BLaER1 (cell line): Measurements from ENCODE around the gene NMRK1.

ENCODE experiments used
- H3K27ac ChIP-seq: shearing (Covaris generic); formaldehyde crosslinking; 2 replicates; pipeline ENCODE4 v1.8.1; 2022
- H3K27me3 ChIP-seq: shearing (Covaris generic); formaldehyde crosslinking; 2 replicates; pipeline ENCODE4 v1.8.1; 2022
- H3K36me3 ChIP-seq: shearing (Covaris generic); formaldehyde crosslinking; 2 replicates; pipeline ENCODE4 v1.8.1; 2022
- H3K4me1 ChIP-seq: shearing (Covaris generic); formaldehyde crosslinking; 2 replicates; pipeline ENCODE4 v1.8.1; 2022
- H3K4me2 ChIP-seq: shearing (Covaris generic); formaldehyde crosslinking; 2 replicates; pipeline ENCODE4 v1.8.1; 2022
- H3K4me3 ChIP-seq: shearing (Covaris generic); formaldehyde crosslinking; 2 replicates; pipeline ENCODE4 v1.8.1; 2022
- H3K9ac ChIP-seq: shearing (Covaris generic); formaldehyde crosslinking; 2 replicates; pipeline ENCODE4 v1.8.1; 2022
- H3K9me3 ChIP-seq: shearing (Covaris generic); formaldehyde crosslinking; 2 replicates; pipeline ENCODE4 v1.8.1; 2022
- H4K20me1 ChIP-seq: shearing (Covaris generic); formaldehyde crosslinking; 2 replicates; pipeline ENCODE4 v1.8.1; 2022
- Cebpa-rat ChIP-seq: shearing (Covaris generic); IDR thresholded peaks from 2 replicates; pipeline ENCODE4 v1.8.1; 2022

NMRK1 gene

DNA sequence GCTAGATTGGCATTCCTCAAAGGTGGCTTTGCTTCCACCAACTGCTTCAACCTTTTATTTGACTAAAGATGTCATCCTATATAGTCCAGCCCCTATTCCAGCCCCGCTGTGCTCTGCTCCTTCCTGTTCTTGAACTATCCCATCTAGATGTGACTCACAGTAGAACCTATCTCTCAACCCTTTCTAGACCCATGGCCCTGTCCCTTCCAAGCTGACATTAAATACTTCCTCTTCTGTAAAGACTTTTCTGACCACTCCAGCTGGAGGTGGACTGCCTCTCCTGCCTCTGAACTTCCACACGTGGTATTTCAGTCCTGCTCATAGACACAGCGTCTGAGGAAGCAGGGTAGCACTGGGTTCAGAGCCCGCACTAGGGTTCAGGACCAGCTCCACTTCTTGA is 32.7 kb upstream of the NMRK1 start:
- Histone ChIP-seq H3K9me3 (peaks cover 15% of the 10 kb centered on the region), H3K36me3 (peaks cover 43% of the 10 kb centered on the region)

DNA sequence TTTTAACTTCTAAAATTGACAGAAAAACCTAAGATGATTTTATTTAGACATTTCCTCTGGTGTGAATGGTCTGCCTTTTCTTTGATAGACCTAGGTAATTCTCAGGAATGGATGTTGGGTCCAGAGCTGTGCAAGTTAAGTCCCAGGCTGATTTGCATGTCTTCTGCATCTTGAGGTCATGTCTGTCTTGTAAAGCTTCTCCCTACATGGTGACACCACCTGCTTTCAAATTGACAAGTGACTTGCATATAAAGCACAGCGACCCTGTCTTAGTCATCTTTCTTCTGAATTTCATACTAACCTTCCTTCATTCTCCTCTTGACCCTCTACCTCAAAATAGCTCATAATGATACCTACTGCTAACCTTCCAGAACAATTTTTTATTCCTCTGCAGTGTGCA is 29.6 kb upstream of the NMRK1 start:
- H3K4me3 ChIP-seq = no peak overlapping the region
- H3K9ac ChIP-seq = no peak overlapping the region

More for the DNA sequence above, 32.7 kb upstream of the NMRK1 start:
- H3K27ac ChIP-seq = no peak overlapping the region
- no peaks in the 10 kb centered on the region for H3K27me3 ChIP-seq
- H4K20me1 ChIP-seq = peaks cover 4% of the 10 kb centered on the region; the same call in 1 of the 2 replicates
- no peaks in the 10 kb centered on the region for H3K4me1 ChIP-seq
- H3K4me3 ChIP-seq = no peak overlapping the region
- no peak for TF ChIP-seq Cebpa-rat
- no peak overlapping the region for H3K9ac ChIP-seq
- no peak overlapping the region for H3K4me2 ChIP-seq

DNA sequence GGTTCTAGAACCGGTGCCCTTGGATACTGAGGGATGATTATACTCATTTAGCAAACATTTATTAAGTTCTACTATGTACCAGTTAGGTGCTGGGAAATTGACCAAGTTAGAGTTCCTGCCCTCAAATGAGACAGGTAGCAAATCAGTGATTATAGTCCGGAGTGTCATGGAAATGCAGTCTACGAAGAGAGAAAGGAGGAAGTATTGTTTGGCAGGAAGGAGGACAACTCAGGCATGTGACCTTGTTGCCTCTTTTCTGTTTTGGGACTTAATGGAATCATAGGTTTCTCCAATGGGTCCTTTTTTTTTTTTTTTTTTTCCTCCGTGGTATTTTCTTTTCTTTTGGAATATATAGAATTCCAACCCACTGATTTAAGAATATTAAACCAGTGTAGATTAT is 28.4 kb upstream of the NMRK1 start:
- no peak overlapping the region for H3K27ac ChIP-seq
- H3K4me1 ChIP-seq = no peaks in the 10 kb centered on the region
- no peak for TF ChIP-seq Cebpa-rat
- peaks cover 14% of the 10 kb centered on the region for H4K20me1 ChIP-seq
- H3K27me3 ChIP-seq = no peaks in the 10 kb centered on the region
- peaks cover 35% of the 10 kb centered on the region for H3K36me3 ChIP-seq
- no peak overlapping the region for H3K9ac ChIP-seq
- H3K9me3 ChIP-seq = peaks cover 15% of the 10 kb centered on the region
- H3K4me2 ChIP-seq = no peak overlapping the region
- no peak overlapping the region for H3K4me3 ChIP-seq

More for the DNA sequence above, 29.6 kb upstream of the NMRK1 start:
- Histone ChIP-seq H3K4me1 (no peaks in the 10 kb centered on the region), H3K9me3 (peaks cover 15% of the 10 kb centered on the region), H3K27me3 (no peaks in the 10 kb centered on the region), H4K20me1 (peaks cover 14% of the 10 kb centered on the region), H3K4me2 (no peak overlapping the region), H3K36me3 (peaks cover 43% of the 10 kb centered on the region), H3K27ac (no peak overlapping the region)
- no peak for TF ChIP-seq Cebpa-rat

DNA sequence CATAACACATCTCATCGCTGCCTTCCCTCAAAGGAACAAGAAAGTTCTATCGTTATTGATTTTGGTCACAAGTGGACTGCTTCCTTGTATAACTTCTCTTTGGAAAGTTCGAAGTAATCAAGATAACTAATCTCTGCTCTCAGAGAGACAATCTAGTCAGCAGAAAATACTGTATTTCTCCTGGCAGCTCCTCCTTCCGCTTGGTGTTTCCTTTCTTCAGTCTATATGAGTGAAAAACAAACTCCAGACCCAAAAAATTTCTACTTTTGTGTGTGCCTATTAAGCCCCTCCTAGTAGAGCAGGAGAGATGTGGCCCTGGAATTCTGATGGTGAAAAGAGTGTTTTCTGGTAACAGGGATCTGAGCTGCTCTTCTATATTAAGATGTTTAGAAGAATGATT is 24.8 kb upstream of the NMRK1 start:
- Histone ChIP-seq H4K20me1 (peaks cover 24% of the 10 kb centered on the region), H3K27ac (no peak overlapping the region), H3K36me3 (peaks cover 4% of the 10 kb centered on the region), H3K4me1 (no peaks in the 10 kb centered on the region), H3K4me3 (no peak overlapping the region), H3K4me2 (no peak overlapping the region), H3K9ac (no peak overlapping the region), H3K9me3 (no peaks in the 10 kb centered on the region), H3K27me3 (no peaks in the 10 kb centered on the region)
- TF ChIP-seq Cebpa-rat = no peak

DNA sequence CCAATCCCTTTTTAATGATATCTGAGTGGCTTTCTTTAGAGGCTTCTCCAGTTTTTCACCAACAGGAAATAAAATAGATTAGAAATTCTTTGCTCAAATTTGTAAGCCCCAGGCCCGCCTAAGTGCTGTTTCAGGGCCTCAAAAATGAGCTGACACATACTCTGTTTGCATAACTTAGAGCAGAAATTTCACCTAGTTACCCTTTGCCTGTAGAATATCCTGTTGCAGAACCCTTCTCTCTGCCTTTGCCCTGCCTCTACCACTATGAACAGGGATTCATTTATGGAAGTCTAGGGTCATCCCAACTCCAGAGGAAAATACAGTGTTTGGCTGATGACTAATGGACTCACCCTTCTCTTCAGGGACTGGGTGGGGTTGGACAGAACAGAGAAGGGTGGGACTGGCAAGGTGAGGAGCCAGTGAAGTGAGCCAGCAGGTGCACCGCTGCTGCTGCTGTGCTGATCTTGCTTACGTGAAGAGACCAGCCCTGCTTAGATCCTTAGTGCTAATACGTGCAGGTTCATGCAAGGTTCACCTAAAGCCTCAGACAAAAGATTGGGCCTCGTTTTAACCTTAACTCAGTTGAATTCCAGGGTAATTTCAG is 23.2 kb upstream of the NMRK1 start:
- H3K4me2 ChIP-seq = no peak overlapping the region

DNA sequence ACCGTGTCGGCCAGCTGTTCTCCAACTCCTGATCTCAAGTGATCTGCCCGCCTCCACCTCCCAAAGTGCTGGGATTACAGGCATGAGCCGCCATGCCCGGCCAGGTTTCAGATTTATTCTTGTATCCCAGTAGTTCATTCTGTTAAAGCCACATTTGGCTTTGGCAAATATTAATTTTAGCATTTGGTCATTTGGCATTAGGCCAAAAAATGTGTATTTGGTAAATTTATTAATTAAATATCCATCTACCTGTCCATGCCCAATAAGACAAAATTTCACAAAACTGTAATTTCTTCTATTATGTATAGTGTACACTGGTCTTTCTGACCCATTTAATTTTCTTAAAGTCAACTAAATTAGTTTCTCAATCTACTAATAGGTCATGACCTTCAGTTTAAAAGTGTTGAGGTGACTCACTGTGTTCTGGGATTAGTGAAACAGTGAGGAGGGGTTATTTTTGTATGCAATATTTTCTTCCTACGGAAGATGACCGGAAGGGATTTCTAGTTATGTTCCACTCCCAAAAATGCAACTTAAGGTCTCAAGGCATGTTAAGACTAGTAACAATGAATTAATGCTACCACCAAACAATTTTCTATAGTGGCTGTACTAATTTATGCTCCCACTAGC is 21.4 kb upstream of the NMRK1 start:
- Histone ChIP-seq H3K4me2 (no peak overlapping the region), H3K4me1 (no peaks in the 10 kb centered on the region), H3K27me3 (no peaks in the 10 kb centered on the region), H3K4me3 (no peak overlapping the region), H3K36me3 (no peaks in the 10 kb centered on the region), H3K9ac (no peak overlapping the region), H3K9me3 (no peaks in the 10 kb centered on the region), H3K27ac (no peak overlapping the region), H4K20me1 (peaks cover 36% of the 10 kb centered on the region)
- TF ChIP-seq Cebpa-rat = no peak

More for the DNA sequence above, 23.2 kb upstream of the NMRK1 start:
- no peaks in the 10 kb centered on the region for H3K27me3 ChIP-seq
- H3K27ac ChIP-seq = no peak overlapping the region
- no peaks in the 10 kb centered on the region for H3K36me3 ChIP-seq
- H3K9ac ChIP-seq = no peak overlapping the region
- peaks cover 24% of the 10 kb centered on the region for H4K20me1 ChIP-seq
- H3K9me3 ChIP-seq = no peaks in the 10 kb centered on the region
- no peak for TF ChIP-seq Cebpa-rat
- H3K4me3 ChIP-seq = no peak overlapping the region
- no peaks in the 10 kb centered on the region for H3K4me1 ChIP-seq

DNA sequence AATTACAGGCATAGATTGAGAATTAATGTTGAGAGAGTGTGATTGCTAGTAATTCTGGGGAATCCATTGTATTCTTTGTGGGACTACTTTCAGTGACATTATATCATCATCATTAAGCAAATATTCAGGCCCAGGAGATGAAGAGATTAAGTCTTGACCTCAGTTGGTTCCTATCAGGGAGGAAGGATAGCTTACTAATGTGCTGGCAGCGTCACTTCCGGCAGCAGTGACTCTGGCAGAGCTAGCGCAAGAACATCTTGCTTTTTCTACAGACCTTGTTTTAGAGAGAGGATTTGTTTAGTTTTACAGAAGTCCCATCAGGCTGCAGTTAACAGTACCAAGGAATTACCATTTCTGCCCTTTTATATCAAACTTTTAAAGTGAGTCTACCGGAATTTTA is 20.6 kb upstream of the NMRK1 start:
- no peak for TF ChIP-seq Cebpa-rat
- no peaks in the 10 kb centered on the region for H3K27me3 ChIP-seq
- no peaks in the 10 kb centered on the region for H3K9me3 ChIP-seq
- peaks cover 31% of the 10 kb centered on the region for H4K20me1 ChIP-seq
- no peak overlapping the region for H3K9ac ChIP-seq
- H3K27ac ChIP-seq = no peak overlapping the region
- no peak overlapping the region for H3K4me3 ChIP-seq
- 0 out of 2 replicates have a peak, but pooled peaks cover 6% of the 10 kb centered on the region for H3K36me3 ChIP-seq
- no peak overlapping the region for H3K4me2 ChIP-seq
- H3K4me1 ChIP-seq = no peaks in the 10 kb centered on the region

DNA sequence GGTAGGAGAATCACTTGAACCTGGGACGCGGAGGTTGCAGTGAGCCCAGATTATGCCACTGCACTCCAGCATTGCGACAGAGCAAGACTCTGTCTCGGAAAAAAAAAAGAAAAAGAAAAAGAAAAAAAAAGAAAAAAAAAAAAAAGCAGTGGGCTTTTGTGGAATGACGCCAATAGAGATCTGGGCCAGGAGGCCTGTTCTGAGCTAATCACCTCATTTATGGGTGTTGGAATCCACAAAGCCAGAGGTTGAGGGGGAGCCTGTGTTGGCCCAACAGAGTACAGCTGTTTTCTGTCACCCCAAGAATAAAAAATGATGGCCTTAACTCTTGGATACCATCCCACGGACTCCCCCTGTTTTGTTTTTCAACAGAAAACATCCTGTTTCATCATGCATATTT is 18.9 kb upstream of the NMRK1 start:
- Histone ChIP-seq H3K36me3 (peaks cover 19% of the 10 kb centered on the region), H3K27me3 (no peaks in the 10 kb centered on the region), H3K9me3 (no peaks in the 10 kb centered on the region), H3K27ac (no peak overlapping the region), H4K20me1 (peaks cover 24% of the 10 kb centered on the region), H3K9ac (no peak overlapping the region), H3K4me2 (no peak overlapping the region), H3K4me3 (no peak overlapping the region), H3K4me1 (no peaks in the 10 kb centered on the region)
- no peak for TF ChIP-seq Cebpa-rat

DNA sequence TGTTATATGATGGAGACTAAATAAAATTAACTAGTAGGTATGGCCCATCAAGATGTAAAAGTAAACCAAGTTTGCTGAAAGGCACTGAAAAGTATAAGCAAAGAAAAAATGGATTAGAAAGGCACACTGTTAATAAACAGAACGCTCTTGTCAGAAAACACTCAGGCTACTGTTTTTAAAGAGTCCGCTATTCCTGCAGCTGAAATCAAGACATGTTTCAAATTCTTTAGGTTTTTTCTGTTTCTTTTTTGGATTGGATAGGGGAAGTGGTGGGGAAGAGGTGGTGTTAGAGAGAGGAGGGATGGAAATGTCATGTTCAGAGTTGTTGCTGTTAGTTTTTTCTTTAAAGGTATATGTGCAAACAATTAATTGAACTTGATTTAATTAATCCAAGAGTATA is 17.9 kb upstream of the NMRK1 start:
- Histone ChIP-seq H4K20me1 (peaks cover 26% of the 10 kb centered on the region), H3K27me3 (no peaks in the 10 kb centered on the region), H3K4me2 (no peak overlapping the region), H3K4me1 (no peaks in the 10 kb centered on the region), H3K4me3 (no peak overlapping the region), H3K9me3 (no peaks in the 10 kb centered on the region), H3K9ac (no peak overlapping the region), H3K27ac (no peak overlapping the region), H3K36me3 (peaks cover 23% of the 10 kb centered on the region)
- TF ChIP-seq Cebpa-rat = no peak

DNA sequence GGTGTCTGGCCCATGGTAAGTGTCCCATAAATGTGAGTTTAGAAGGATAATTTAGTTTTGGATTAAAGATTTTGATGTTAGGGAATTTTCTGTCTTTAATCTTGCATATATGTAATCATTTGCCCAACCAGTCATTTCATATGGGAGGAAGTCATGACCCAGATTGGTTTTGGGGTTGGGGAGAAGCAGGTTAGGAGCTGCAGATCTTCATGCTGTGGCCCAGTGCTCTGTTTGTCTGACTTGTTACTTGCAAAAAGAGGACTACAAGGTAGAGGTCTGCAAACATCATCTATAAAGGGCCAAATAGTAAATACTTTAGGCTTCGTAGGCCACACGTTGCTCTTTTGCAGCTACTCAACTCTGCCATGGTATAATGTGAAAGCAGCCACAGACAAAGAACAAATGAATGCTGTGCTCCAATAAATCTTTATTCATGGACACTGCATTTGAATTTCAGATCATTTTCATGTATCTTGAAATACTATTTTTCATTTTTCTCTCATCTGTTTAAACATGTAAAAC is 17.1 kb upstream of the NMRK1 start:
- H3K27ac ChIP-seq = no peak overlapping the region
- peaks cover 29% of the 10 kb centered on the region for H3K36me3 ChIP-seq
- peaks cover 24% of the 10 kb centered on the region; the same call in 1 of the 2 replicates for H4K20me1 ChIP-seq
- H3K27me3 ChIP-seq = no peaks in the 10 kb centered on the region
- no peaks in the 10 kb centered on the region for H3K9me3 ChIP-seq
- no peak for TF ChIP-seq Cebpa-rat
- H3K4me3 ChIP-seq = no peak overlapping the region
- no peak overlapping the region for H3K9ac ChIP-seq
- no peak overlapping the region for H3K4me2 ChIP-seq
- no peaks in the 10 kb centered on the region for H3K4me1 ChIP-seq
